ENCODE results near the gene PLEKHB1. TPM values are rescaled to one million over a fixed set of nuclear protein-coding genes. Genes with fewer than 3 reads are reported as not detected.

Gene PLEKHB1
- 0.44 and 0.58 TPM in 2 replicates for total RNA-seq

GRCh38 chr11:73645972-73646631 is at the start of gene PLEKHB1:
Gene PLEKHB1 (plus strand): TSS chr11:73646581. CDS start chr11:73646609, 28 bp downstream.
- no peak for DNase-seq (ENCODE audit: extremely low read depth, low read depth, low spot score)

- no peak for DNase-seq (ENCODE audit: extremely low read depth, low read depth, low spot score)
These were observed 48.9 kb upstream of the PLEKHB1 start for GRCh38 chr11:73597336-73597955.

GRCh38 chr11:73597956-73598718 is 48.2 kb upstream of the PLEKHB1 start, which contains the start of gene FAM168A:
Gene FAM168A (minus strand): TSS chr11:73598112. CDS start chr11:73468474, 129,638 bp downstream.
- DNase-seq (ENCODE audit: extremely low read depth, low read depth, low spot score), result peak; percentile 75

GRCh38 chr11:73598719-73599379 is 47.5 kb upstream of the PLEKHB1 start:
- DNase-seq (ENCODE audit: extremely low read depth, low read depth, low spot score), result no peak

- DNase-seq (ENCODE audit: extremely low read depth, low read depth, low spot score), result no peak
These were observed 33.7 kb upstream of the PLEKHB1 start for GRCh38 chr11:73612601-73613140.

- no peak for DNase-seq (ENCODE audit: extremely low read depth, low read depth, low spot score)
These were observed 31.8 kb upstream of the PLEKHB1 start for GRCh38 chr11:73614591-73614990.

GRCh38 chr11:73622926-73623593 is 23.3 kb upstream of the PLEKHB1 start:
- DNase-seq (ENCODE audit: extremely low read depth, low read depth, low spot score), result no peak

- DNase-seq (ENCODE audit: extremely low read depth, low read depth, low spot score), result no peak
These were observed 22.7 kb upstream of the PLEKHB1 start for GRCh38 chr11:73623686-73624085.

- DNase-seq (ENCODE audit: extremely low read depth, low read depth, low spot score), result peak; percentile 29
These were observed 20.6 kb upstream of the PLEKHB1 start for GRCh38 chr11:73625696-73626318.

- no peak for DNase-seq (ENCODE audit: extremely low read depth, low read depth, low spot score)
These were observed 16.5 kb upstream of the PLEKHB1 start for GRCh38 chr11:73629907-73630306.

GRCh38 chr11:73632996-73633395 is 13.4 kb upstream of the PLEKHB1 start:
- DNase-seq (ENCODE audit: extremely low read depth, low read depth, low spot score), result no peak

- DNase-seq (ENCODE audit: extremely low read depth, low read depth, low spot score), result no peak
These were observed 12.4 kb upstream of the PLEKHB1 start for GRCh38 chr11:73633999-73634398.

GRCh38 chr11:73635721-73636120 is 10.7 kb upstream of the PLEKHB1 start:
- no peak for DNase-seq (ENCODE audit: extremely low read depth, low read depth, low spot score)

- DNase-seq (ENCODE audit: extremely low read depth, low read depth, low spot score), result no peak
These were observed 10.1 kb upstream of the PLEKHB1 start for GRCh38 chr11:73636249-73636648.

GRCh38 chr11:73637012-73637411 is 9.4 kb upstream of the PLEKHB1 start:
- no peak for DNase-seq (ENCODE audit: extremely low read depth, low read depth, low spot score)

- no peak for DNase-seq (ENCODE audit: extremely low read depth, low read depth, low spot score)
These were observed 5.8 kb upstream of the PLEKHB1 start for GRCh38 chr11:73640592-73640991.

GRCh38 chr11:73641668-73642067 is 4.7 kb upstream of the PLEKHB1 start:
- no peak for DNase-seq (ENCODE audit: extremely low read depth, low read depth, low spot score)

- DNase-seq (ENCODE audit: extremely low read depth, low read depth, low spot score), result no peak
These were observed 1.0 kb upstream of the PLEKHB1 start for GRCh38 chr11:73645121-73645969.

All from glomerular endothelial cell (primary cell).